ENCODE measurements around the gene NEDD4L.

GRCh38 chr18:57997820-57998219, 46.2 kb upstream of the NEDD4L start:
- TF ChIP-seq CTCF (IDR thresholded peaks at IDR 0.05): no peak
- TF ChIP-seq EZH2 (IDR thresholded peaks at IDR 0.05; ENCODE audit: borderline replicate concordance, insufficient read depth, low read depth, low read length, poor library complexity, severe bottlenecking): no peak

Data from B cell (primary cell).